Uterus (tissue), 4 donors: Measurements from ENCODE around the gene UBE2C. TPM values are rescaled to one million over a fixed set of nuclear protein-coding genes. Genes with fewer than 3 reads are reported as not detected.

Source experiments
- DNase-seq, 2 donors: peaks; one replicate each; pipeline ENCODE4 v3.0.0-alpha.2; 2019 to 2020
- H3K27ac ChIP-seq, 2 donors: fragments of 200-600 bp; sonication (generic); 1 replicate in 1 of 2; 2 replicates in 1 of 2; pipeline ENCODE4 v1.5.1; 2016 to 2018
- H3K27me3 ChIP-seq, 2 donors: fragments of 200-600 bp; sonication (generic); one replicate each; pipeline ENCODE4 v1.5.1; 2018 to 2019; ENCODE audit warnings: control low read depth in 1 of 2
- H3K36me3 ChIP-seq, 2 donors: fragments of 200-600 bp; sonication (generic); one replicate each; pipeline ENCODE4 v1.5.1; 2019; ENCODE audit warnings: control low read depth in 1 of 2
- H3K4me1 ChIP-seq, 2 donors: fragments of 200-600 bp; sonication (generic); one replicate each; pipeline ENCODE4 v1.5.1; 2018 to 2019; ENCODE audit warnings: control low read depth in 1 of 2
- H3K4me3 ChIP-seq, 2 donors: fragments of 200-600 bp; sonication (generic); 1 replicate in 1 of 2; 2 replicates in 1 of 2; pipeline ENCODE4 v1.5.1; 2018 to 2019; ENCODE audit warnings: mild to moderate bottlenecking in 1 of 2
- H3K9me3 ChIP-seq, 2 donors: fragments of 200-600 bp; sonication (generic); one replicate each; pipeline ENCODE4 v1.5.1; 2019; ENCODE audit warnings: control low read depth in 1 of 2
- CTCF ChIP-seq, 4 experiments: fragments of 200-600 bp in 2 of 4; fragments of 450-650 bp in 2 of 4; sonication (generic) in 2 of 4; IDR thresholded peaks; one replicate each; pipeline ENCODE4 v1.5.1; 2016 to 2019; ENCODE audit warnings: antibody characterized with exemption in 4 of 4, mild to moderate bottlenecking in 2 of 4, moderate library complexity in 1 of 4
- POLR2A ChIP-seq, 2 donors: fragments of 450-650 bp; IDR thresholded peaks; one replicate each; pipeline ENCODE4 v1.6.1; 2016; ENCODE audit warnings: antibody characterized with exemption in 2 of 2, mild to moderate bottlenecking in 1 of 2, moderate library complexity in 1 of 2
- intact Hi-C: fragments of 100-400 bp; cut with DNase I; formaldehyde crosslinking; loops from one replicate; pipeline ENCODE4 v1.15.1; 2023; ENCODE audit warnings: low total_unique reads
- total RNA-seq, 4 donors: library from RNA; depleted of rRNA in 3 of 4; stranded (reverse); fragments of >200 nt in 3 of 4; gene quantifications; one replicate each; pipeline versions ENCODE4 v1.1.0 to v1.2.4, GENCODE V29; 2014 to 2023
- donor health status: DM: yes; HTN: yes; CAD: no.

Gene UBE2C
- total RNA-seq, 4 donors from 2014 or later: 12.4 TPM; not detected in 3

GRCh38 chr20:45840700-45841198 is 28.3 kb downstream of the UBE2C start:
- DNase-seq: no peak
- H3K36me3 ChIP-seq: no peaks in the 10 kb centered on the region
- no peaks in the 10 kb centered on the region for H3K27me3 ChIP-seq
- no peak for TF ChIP-seq POLR2A (IDR thresholded peaks at IDR 0.05)
- no peak for TF ChIP-seq CTCF (IDR thresholded peaks at IDR 0.05)
- peak overlapping the region in 1 of 2 donors; percentile 58 for H3K27ac ChIP-seq
- intact Hi-C loops: no loop called here
- H3K4me3 ChIP-seq: no peak overlapping the region
- peaks cover 0 to 13% of the 10 kb centered on the region in 2 donors for H3K4me1 ChIP-seq
- no peaks in the 10 kb centered on the region for H3K9me3 ChIP-seq

GRCh38 chr20:45841407-45842129 is 29.1 kb downstream of the UBE2C start:
- Histone ChIP-seq H3K36me3 (no peaks in the 10 kb centered on the region), H3K27ac (peak overlapping the region; percentile 58 to 69), H3K27me3 (no peaks in the 10 kb centered on the region), H3K4me3 (no peak overlapping the region), H3K4me1 (peaks cover 0 to 12% of the 10 kb centered on the region in 2 donors), H3K9me3 (no peaks in the 10 kb centered on the region)
- TF ChIP-seq POLR2A (IDR thresholded peaks at IDR 0.05): no peak
- DNase-seq: no peak
- intact Hi-C loops: no loop called here

- Histone ChIP-seq H3K9me3 (no peaks in the 10 kb centered on the region), H3K36me3 (no peaks in the 10 kb centered on the region)
These were observed 29.8 kb downstream of the UBE2C start for GRCh38 chr20:45842169-45842812.

GRCh38 chr20:45843506-45843905 is 31.1 kb downstream of the UBE2C start:
- Histone ChIP-seq H3K4me3 (no peak overlapping the region), H3K27ac (peak overlapping the region; percentile 58 to 69), H3K4me1 (peaks cover 0 to 8% of the 10 kb centered on the region in 2 donors), H3K27me3 (no peaks in the 10 kb centered on the region), H3K9me3 (no peaks in the 10 kb centered on the region), H3K36me3 (no peaks in the 10 kb centered on the region)
- intact Hi-C loops: no loop called here
- TF ChIP-seq POLR2A (IDR thresholded peaks at IDR 0.05): no peak
- TF ChIP-seq CTCF (IDR thresholded peaks at IDR 0.05): no peak
- no peak for DNase-seq

More at GRCh38 chr20:45842169-45842812, 29.8 kb downstream of the UBE2C start:
- Histone ChIP-seq H3K27me3 (no peaks in the 10 kb centered on the region), H3K4me1 (peaks cover 0 to 8% of the 10 kb centered on the region in 2 donors), H3K4me3 (no peak overlapping the region), H3K27ac (peak overlapping the region; percentile 58 to 69)
- peak in 1 of 2 donors; percentile 76 for DNase-seq
- TF ChIP-seq CTCF (IDR thresholded peaks at IDR 0.05): no peak
- TF ChIP-seq POLR2A (IDR thresholded peaks at IDR 0.05): no peak
- intact Hi-C loops: no loop called here

GRCh38 chr20:45845452-45845851 is 33.0 kb downstream of the UBE2C start:
- no peak for DNase-seq
- intact Hi-C loops: no loop called here
- Histone ChIP-seq H3K36me3 (no peaks in the 10 kb centered on the region), H3K4me1 (peaks cover 0 to 8% of the 10 kb centered on the region in 2 donors), H3K4me3 (no peak overlapping the region), H3K27me3 (no peaks in the 10 kb centered on the region), H3K27ac (no peak overlapping the region), H3K9me3 (no peaks in the 10 kb centered on the region)
- TF ChIP-seq CTCF (IDR thresholded peaks at IDR 0.05) (no peak), POLR2A (IDR thresholded peaks at IDR 0.05) (no peak)
